ENCODE data around the gene NELFB. TPM values are rescaled to one million over a fixed set of nuclear protein-coding genes. Genes with fewer than 3 reads are reported as not detected.

The NELFB gene
- polyA plus RNA-seq, 1 donor from 2014 or later: 64.7 TPM

GRCh38 chr9:137275203-137275587, 20.1 kb downstream of the NELFB start:
- H2AFZ ChIP-seq (ENCODE audit: low read depth, low read length): no peak overlapping the region
- no peaks in the 10 kb centered on the region for H3K9me3 ChIP-seq (ENCODE audit: low read length)
- no peaks in the 10 kb centered on the region for H3K27me3 ChIP-seq (ENCODE audit: insufficient read depth, low read depth, low read length)
- no peaks in the 10 kb centered on the region for H3K9me2 ChIP-seq (ENCODE audit: insufficient read depth, low read length)
- TF ChIP-seq, protein P1, sequence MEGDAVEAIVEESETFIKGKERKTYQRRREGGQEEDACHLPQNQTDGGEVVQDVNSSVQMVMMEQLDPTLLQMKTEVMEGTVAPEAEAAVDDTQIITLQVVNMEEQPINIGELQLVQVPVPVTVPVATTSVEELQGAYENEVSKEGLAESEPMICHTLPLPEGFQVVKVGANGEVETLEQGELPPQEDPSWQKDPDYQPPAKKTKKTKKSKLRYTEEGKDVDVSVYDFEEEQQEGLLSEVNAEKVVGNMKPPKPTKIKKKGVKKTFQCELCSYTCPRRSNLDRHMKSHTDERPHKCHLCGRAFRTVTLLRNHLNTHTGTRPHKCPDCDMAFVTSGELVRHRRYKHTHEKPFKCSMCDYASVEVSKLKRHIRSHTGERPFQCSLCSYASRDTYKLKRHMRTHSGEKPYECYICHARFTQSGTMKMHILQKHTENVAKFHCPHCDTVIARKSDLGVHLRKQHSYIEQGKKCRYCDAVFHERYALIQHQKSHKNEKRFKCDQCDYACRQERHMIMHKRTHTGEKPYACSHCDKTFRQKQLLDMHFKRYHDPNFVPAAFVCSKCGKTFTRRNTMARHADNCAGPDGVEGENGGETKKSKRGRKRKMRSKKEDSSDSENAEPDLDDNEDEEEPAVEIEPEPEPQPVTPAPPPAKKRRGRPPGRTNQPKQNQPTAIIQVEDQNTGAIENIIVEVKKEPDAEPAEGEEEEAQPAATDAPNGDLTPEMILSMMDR (IDR thresholded peaks at IDR 0.05; ENCODE audit: poor library complexity, severe bottlenecking): no peak
- TF ChIP-seq POLR2AphosphoS5 (IDR thresholded peaks at IDR 0.05) (no peak), SMC3 (conservative IDR thresholded peaks at IDR 0.05; ENCODE audit: poor library complexity) (no peak), EZH2 (IDR thresholded peaks at IDR 0.05; ENCODE audit: borderline replicate concordance, insufficient read depth, low read length, poor library complexity, severe bottlenecking) (no peak), TAF1 (IDR thresholded peaks at IDR 0.05; ENCODE audit: low read depth) (no peak), MXI1 (conservative IDR thresholded peaks at IDR 0.05; ENCODE audit: poor library complexity, severe bottlenecking) (no peak)
- no peaks in the 10 kb centered on the region for H3F3A ChIP-seq (ENCODE audit: insufficient read depth, low read length, poor library complexity, severe bottlenecking)
- peaks cover 7% of the 10 kb centered on the region for H3K36me3 ChIP-seq (ENCODE audit: insufficient read depth, low read length)
- H3K4me3 ChIP-seq (ENCODE audit: low read length): no peak overlapping the region
- H4K20me1 ChIP-seq (ENCODE audit: insufficient read depth): no peaks in the 10 kb centered on the region
- no peaks in the 10 kb centered on the region for H3K79me2 ChIP-seq (replicated peaks; ENCODE audit: insufficient read depth, low read length)
- H3K4me2 ChIP-seq (ENCODE audit: low read length): no peak overlapping the region
- H3K27ac ChIP-seq (ENCODE audit: low read length): no peak overlapping the region
- H3K9ac ChIP-seq (ENCODE audit: low read length): no peak overlapping the region

GRCh38 chr9:137275588-137276472, 20.7 kb downstream of the NELFB start:
- Histone ChIP-seq H3F3A (ENCODE audit: insufficient read depth, low read length, poor library complexity, severe bottlenecking) (no peaks in the 10 kb centered on the region), H3K79me2 (replicated peaks; ENCODE audit: insufficient read depth, low read length) (no peaks in the 10 kb centered on the region), H3K27me3 (ENCODE audit: insufficient read depth, low read depth, low read length) (peaks cover 6% of the 10 kb centered on the region), H3K9me2 (ENCODE audit: insufficient read depth, low read length) (no peaks in the 10 kb centered on the region), H3K27ac (ENCODE audit: low read length) (no peak overlapping the region), H3K4me3 (ENCODE audit: low read length) (no peak overlapping the region), H3K9ac (ENCODE audit: low read length) (no peak overlapping the region), H4K20me1 (ENCODE audit: insufficient read depth) (no peaks in the 10 kb centered on the region), H2AFZ (ENCODE audit: low read depth, low read length) (no peak overlapping the region), H3K36me3 (ENCODE audit: insufficient read depth, low read length) (peaks cover 7% of the 10 kb centered on the region), H3K9me3 (ENCODE audit: low read length) (no peaks in the 10 kb centered on the region), H3K4me2 (ENCODE audit: low read length) (no peak overlapping the region)
- no peak for TF ChIP-seq EZH2 (IDR thresholded peaks at IDR 0.05; ENCODE audit: borderline replicate concordance, insufficient read depth, low read length, poor library complexity, severe bottlenecking)
- TF ChIP-seq, protein P1 (IDR thresholded peaks at IDR 0.05; ENCODE audit: poor library complexity, severe bottlenecking): no peak
- TF ChIP-seq REST (IDR thresholded peaks at IDR 0.05; ENCODE audit: borderline replicate concordance): no peak
- TF ChIP-seq POLR2AphosphoS5 (IDR thresholded peaks at IDR 0.05): no peak
- no peak for TF ChIP-seq EP300 (conservative IDR thresholded peaks at IDR 0.05; ENCODE audit: poor library complexity, severe bottlenecking)
- no peak for TF ChIP-seq SMC3 (conservative IDR thresholded peaks at IDR 0.05; ENCODE audit: poor library complexity)
- TF ChIP-seq MXI1 (conservative IDR thresholded peaks at IDR 0.05; ENCODE audit: poor library complexity, severe bottlenecking): no peak
- TF ChIP-seq TAF1 (IDR thresholded peaks at IDR 0.05; ENCODE audit: low read depth): no peak
- no peak for TF ChIP-seq RAD21 (conservative IDR thresholded peaks at IDR 0.05)
